IMR-90 (cell line): ENCODE results near the gene FNDC10. TPM values are rescaled to one million over a fixed set of nuclear protein-coding genes. Genes with fewer than 3 reads are reported as not detected.

ENCODE experiments used
- ATAC-seq: fragments of 200-7000 bp; cut with Tn5 transposase; 2 replicates; pipeline ENCODE4 v1.9.1; 2020; ENCODE audit warnings: low read depth, mild to moderate bottlenecking, moderate library complexity
- BruUV-seq: library from RNA; stranded (reverse); fragments of 400-500 nt; replicated peaks from 2 replicates; lab custom pipeline; 2021; lab: Mats Ljungman, UMichigan
- CTCF ChIA-PET: fragments of 300-600 bp; formaldehyde crosslinking; extraction: SDS; loops from one replicate; lab custom pipeline; 2021; ENCODE audit warnings: antibody characterized with exemption; lab: Yijun Ruan, JAX
- POLR2A ChIA-PET: fragments of 300-600 bp; sonication (Branson Sonifier 250); formaldehyde crosslinking; loops from one replicate; lab custom pipeline; 2022; ENCODE audit warnings: antibody characterized with exemption; ENCODE audit not compliant: unreplicated experiment; lab: Charles Lee
- DNase-seq: peaks from one replicate; pipeline ENCODE4 v3.0.0; 2013
- H2AFZ ChIP-seq: replicated peaks from 2 replicates; pipeline ENCODE3; 2013; ENCODE audit warnings: low read length, mild to moderate bottlenecking; ENCODE audit not compliant: poor library complexity
- H2AK5ac ChIP-seq: 2 replicates; pipeline ENCODE4 v1.6.1; 2013; ENCODE audit warnings: low read depth, low read length, inconsistent platforms
- H2AK9ac ChIP-seq: replicated peaks from 2 replicates; pipeline ENCODE3; 2013; ENCODE audit warnings: mild to moderate bottlenecking, low read depth, low read length, moderate library complexity; ENCODE audit not compliant: poor library complexity
- H2BK120ac ChIP-seq: 2 replicates; pipeline ENCODE4 v1.6.1; 2013; ENCODE audit warnings: low read depth, low read length, inconsistent platforms
- H2BK15ac ChIP-seq: 3 replicates; pipeline ENCODE4 v1.6.1; 2013; ENCODE audit warnings: low read depth, low read length, inconsistent platforms
- H2BK20ac ChIP-seq: 2 replicates; pipeline ENCODE4 v1.6.1; 2013; ENCODE audit warnings: low read depth, mild to moderate bottlenecking, inconsistent platforms, low read length, moderate library complexity
- H2BK5ac ChIP-seq: 2 replicates; pipeline ENCODE4 v1.6.1; 2013; ENCODE audit warnings: mild to moderate bottlenecking, low read depth, low read length, inconsistent platforms; ENCODE audit not compliant: poor library complexity, severe bottlenecking
- H3K14ac ChIP-seq: replicated peaks from 2 replicates; pipeline ENCODE4 v1.6.1; 2013; ENCODE audit warnings: low read depth, low read length, inconsistent platforms
- H3K18ac ChIP-seq: 2 replicates; pipeline ENCODE4 v1.6.1; 2013; ENCODE audit warnings: low read depth, low read length, control low read depth
- H3K23ac ChIP-seq: 2 replicates; pipeline ENCODE4 v1.6.1; 2013; ENCODE audit warnings: low read depth, low read length, inconsistent platforms
- H3K27ac ChIP-seq: 2 replicates; pipeline ENCODE4 v1.5.1; 2013; ENCODE audit warnings: mild to moderate bottlenecking, control low read depth, low read length; ENCODE audit not compliant: insufficient read depth
- H3K27me3 ChIP-seq: 2 replicates; pipeline ENCODE4 v1.6.1; 2013; ENCODE audit warnings: low read length; ENCODE audit not compliant: control insufficient read depth, insufficient read depth
- H3K36me3 ChIP-seq: 2 replicates; pipeline ENCODE4 v1.6.1; 2013; ENCODE audit warnings: low read length, mixed read lengths; ENCODE audit not compliant: control insufficient read depth, insufficient read depth
- H3K4ac ChIP-seq: 2 replicates; pipeline ENCODE4 v1.6.1; 2013; ENCODE audit warnings: low read depth, low read length, inconsistent platforms
- H3K4me1 ChIP-seq: 2 replicates; pipeline ENCODE4 v1.6.1; 2013; ENCODE audit warnings: low read length, mixed read lengths; ENCODE audit not compliant: control insufficient read depth, insufficient read depth
- H3K4me2 ChIP-seq: 2 replicates; pipeline ENCODE4 v1.6.1; 2013; ENCODE audit warnings: low read depth, mild to moderate bottlenecking, control low read depth, low read length, moderate library complexity
- H3K4me3 ChIP-seq: 2 replicates; pipeline ENCODE4 v1.5.1; 2013; ENCODE audit warnings: low read depth, mild to moderate bottlenecking, control low read depth, low read length, moderate library complexity; ENCODE audit not compliant: insufficient read depth
- H3K56ac ChIP-seq: 2 replicates; pipeline ENCODE4 v1.6.1; 2013; ENCODE audit warnings: low read length, inconsistent platforms; ENCODE audit not compliant: insufficient read depth; ENCODE audit errors: extremely low read depth
- H3K79me1 ChIP-seq, 2 experiments: 2 replicates each; pipeline ENCODE4 v1.6.1; 2013; ENCODE audit warnings: low read length in 2 of 2, inconsistent platforms in 1 of 2, low read depth in 1 of 2
- H3K9ac ChIP-seq: 2 replicates; pipeline ENCODE4 v1.6.1; 2013; ENCODE audit warnings: low read depth, low read length, control low read depth
- H3K9me1 ChIP-seq: 2 replicates; pipeline ENCODE4 v1.6.1; 2013; ENCODE audit warnings: low read length, inconsistent platforms; ENCODE audit not compliant: insufficient read depth
- H3K9me3 ChIP-seq: 2 replicates; pipeline ENCODE4 v1.6.1; 2013; ENCODE audit warnings: low read length; ENCODE audit not compliant: control insufficient read depth, insufficient read depth
- H4K20me1 ChIP-seq: 2 replicates; pipeline ENCODE4 v1.6.1; 2013; ENCODE audit warnings: low read length, inconsistent platforms; ENCODE audit not compliant: insufficient read depth
- H4K5ac ChIP-seq: 2 replicates; pipeline ENCODE4 v1.6.1; 2013; ENCODE audit warnings: mild to moderate bottlenecking, low read depth, low read length, control low read depth
- H4K8ac ChIP-seq, 2 experiments: 2 replicates each; pipeline ENCODE4 v1.6.1; 2013; ENCODE audit warnings: low read depth in 2 of 2, low read length in 2 of 2, control low read depth in 1 of 2, inconsistent platforms in 1 of 2
- H4K91ac ChIP-seq: 2 replicates; pipeline ENCODE4 v1.6.1; 2013; ENCODE audit warnings: low read depth, low read length, inconsistent platforms; ENCODE audit not compliant: insufficient read depth
- BHLHE40 ChIP-seq: fragments of 150-350 bp; IDR thresholded peaks from 2 replicates; pipeline ENCODE4 v1.6.1; 2016; ENCODE audit warnings: mild to moderate bottlenecking, low read depth, low read length
- CEBPB ChIP-seq: IDR thresholded peaks from 2 replicates; pipeline ENCODE4 v1.6.1; 2012; ENCODE audit warnings: low read depth, low read length, improper control_type of control experiment
- CHD1 ChIP-seq: IDR thresholded peaks from 2 replicates; pipeline ENCODE4 v1.6.1; 2012; ENCODE audit warnings: low read depth, low read length, improper control_type of control experiment
- CTCF ChIP-seq: conservative IDR thresholded peaks from 2 replicates; pipeline ENCODE4 v1.5.1; 2012; ENCODE audit warnings: mild to moderate bottlenecking, low read depth, low read length, improper control_type of control experiment
- ELK1 ChIP-seq: fragments of 150-350 bp; IDR thresholded peaks from 2 replicates; pipeline ENCODE4 v1.6.1; 2016; ENCODE audit warnings: low read depth, mild to moderate bottlenecking, low read length, moderate library complexity, borderline replicate concordance
- FOS ChIP-seq: fragments of 150-350 bp; IDR thresholded peaks from 2 replicates; pipeline ENCODE4 v1.6.1; 2016; ENCODE audit warnings: low read depth, low read length
- MAFK ChIP-seq: IDR thresholded peaks from 2 replicates; pipeline ENCODE4 v1.6.1; 2012; ENCODE audit warnings: low read depth, low read length, improper control_type of control experiment
- MAZ ChIP-seq: IDR thresholded peaks from 2 replicates; pipeline ENCODE4 v1.6.1; 2012; ENCODE audit warnings: low read depth, mild to moderate bottlenecking, low read length, improper control_type of control experiment, moderate library complexity, borderline replicate concordance
- MXI1 ChIP-seq: IDR thresholded peaks from 2 replicates; pipeline ENCODE4 v1.6.1; 2012; ENCODE audit warnings: low read depth, mild to moderate bottlenecking, low read length, moderate library complexity, borderline replicate concordance
- NFE2L2 ChIP-seq: fragments of 150-350 bp; IDR thresholded peaks from 2 replicates; pipeline ENCODE4 v1.6.1; 2016; ENCODE audit warnings: low read depth, mild to moderate bottlenecking, low read length
- POLR2A ChIP-seq: IDR thresholded peaks from 2 replicates; pipeline ENCODE4 v1.6.1; 2012; ENCODE audit warnings: mild to moderate bottlenecking, low read depth, low read length
- RAD21 ChIP-seq: IDR thresholded peaks from 2 replicates; pipeline ENCODE4 v1.6.1; 2012; ENCODE audit warnings: low read length, improper control_type of control experiment
- RCOR1 ChIP-seq: IDR thresholded peaks from 2 replicates; pipeline ENCODE4 v1.6.1; 2012; ENCODE audit warnings: mild to moderate bottlenecking, low read length, improper control_type of control experiment; ENCODE audit not compliant: insufficient replicate concordance
- RFX5 ChIP-seq: IDR thresholded peaks from 2 replicates; pipeline ENCODE4 v1.8.0; 2012; ENCODE audit warnings: low read depth, mild to moderate bottlenecking, low read length, moderate library complexity
- SMC3 ChIP-seq: fragments of 150-350 bp; IDR thresholded peaks from 2 replicates; pipeline ENCODE4 v1.6.1; 2016; ENCODE audit warnings: low read depth, mild to moderate bottlenecking, antibody characterized with exemption, low read length, moderate library complexity
- WGBS, 2 experiments: methylation state at CpG; one replicate each; pipeline versions ENCODE4 v1.1.5 to v1.1.7; 2013; ENCODE audit warnings: missing lambda C conversion rate in 2 of 2; ENCODE audit not compliant: insufficient read length in 1 of 2; ENCODE audit errors: extremely low coverage in 2 of 2; 5-methylcytosine and 5-hydroxymethylcytosine counted together
- dilution Hi-C: fragments of 300-500 bp; cut with HindIII; formaldehyde crosslinking; loops from one replicate; pipeline ENCODE4 v1.14.3; 2018; ENCODE audit warnings: low sequenced_read_pairs; ENCODE audit not compliant: unreplicated experiment
- in situ Hi-C: fragments of 300-500 bp; cut with MboI; formaldehyde crosslinking; loops from 3 replicates; pipeline ENCODE4 v1.14.3; 2019; ENCODE audit warnings: low sequenced_read_pairs, inconsistent platforms, mixed read lengths
- intact Hi-C: fragments of 100-400 bp; cut with micrococcal nuclease; formaldehyde crosslinking; loops from 2 replicates; pipeline ENCODE4 v1.10.0; 2022
- polyA plus RNA-seq, 3 experiments: library from polyadenylated mRNA; depleted of rRNA; stranded (reverse); fragments of >200 nt; gene quantifications; 2 replicates each; pipeline ENCODE4 v1.2.3, GENCODE V29; 2012; ENCODE audit warnings: low replicate concordance in 1 of 3
- total RNA-seq: library from RNA; depleted of rRNA; stranded (reverse); fragments of >200 nt; gene quantifications from 2 replicates; pipeline ENCODE4 v1.2.3, GENCODE V29; 2012
- TF ChIP-seq, protein P1 (sequence below): fragments of 150-350 bp; IDR thresholded peaks from 2 replicates; pipeline ENCODE4 v1.6.1; 2017; ENCODE audit warnings: mild to moderate bottlenecking, antibody characterized with exemption, low read length, low read depth

The FNDC10 gene
- total and polyA plus RNA-seq, 2 of the 4 experiments (the other 2 are of a cell fraction), result 0.36 to 5.8 TPM

DNA sequence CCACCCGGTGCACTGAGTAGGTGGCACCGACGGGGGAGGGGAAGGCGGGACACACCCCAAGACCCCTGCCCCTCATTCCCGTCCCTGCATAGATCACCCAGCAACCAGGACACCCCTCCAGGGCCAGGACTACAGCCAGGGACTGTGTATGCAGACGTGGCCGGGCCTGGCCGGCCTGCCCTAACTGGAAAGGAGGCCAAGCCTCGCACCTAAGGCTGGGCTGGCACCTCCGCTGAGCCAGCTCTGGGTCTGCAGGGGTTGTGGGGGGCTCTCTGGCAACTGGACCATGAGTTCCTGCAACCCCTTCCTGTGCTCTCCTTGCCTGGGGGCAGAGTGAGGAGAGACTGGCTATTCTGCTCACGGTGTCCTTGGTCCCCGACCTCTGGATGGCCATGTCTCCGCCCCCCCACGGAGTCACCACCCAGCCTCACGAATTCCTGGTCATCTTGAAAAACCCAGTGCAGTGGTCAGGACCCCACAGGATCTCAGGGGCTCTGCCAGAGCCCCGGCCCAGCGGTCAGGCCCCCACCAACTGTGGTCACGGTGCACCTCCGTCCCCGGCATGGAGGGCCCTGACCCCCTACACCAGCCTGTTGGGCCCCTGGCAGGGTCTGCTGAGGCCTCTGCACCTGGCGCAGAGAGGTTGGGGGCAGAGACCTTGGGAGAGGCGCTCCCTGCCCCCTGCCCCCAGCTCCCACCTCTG is 1.1 kb upstream of the FNDC10 start:
- BruUV-seq, result no TSS peak

More for the DNA sequence above, 1.1 kb upstream of the FNDC10 start:
- no peak overlapping the region for H3K56ac ChIP-seq
- peaks cover 19% of the 10 kb centered on the region for H3K27me3 ChIP-seq
- no peaks in the 10 kb centered on the region for H3K36me3 ChIP-seq
- H3K4me1 ChIP-seq, result peaks cover 10% of the 10 kb centered on the region; the same call in 1 of the 2 replicates
- peak overlapping the region; percentile 83; the same call in 1 of the 2 replicates for H3K4me2 ChIP-seq
- H2AK5ac ChIP-seq, result no peak overlapping the region
- no peak overlapping the region for H3K4ac ChIP-seq
- no peak overlapping the region for H4K8ac ChIP-seq
- no peak overlapping the region for H4K91ac ChIP-seq
- POLR2A ChIA-PET, result no interaction called here
- no peak overlapping the region for H3K9ac ChIP-seq
- H2BK15ac ChIP-seq, result no peak overlapping the region
- peak overlapping the region; percentile 91 for H2AFZ ChIP-seq
- CTCF ChIA-PET, result no interaction called here
- no peak for TF ChIP-seq RAD21
- TF ChIP-seq MXI1, result no peak
- no peak for TF ChIP-seq MAFK
- no peak for TF ChIP-seq CHD1
- no peak for TF ChIP-seq RFX5
- TF ChIP-seq SMC3, result no peak
- TF ChIP-seq RCOR1, result no peak
- no peak for TF ChIP-seq NFE2L2
- TF ChIP-seq FOS, result no peak
- no peak for TF ChIP-seq CEBPB
- TF ChIP-seq, protein P1, sequence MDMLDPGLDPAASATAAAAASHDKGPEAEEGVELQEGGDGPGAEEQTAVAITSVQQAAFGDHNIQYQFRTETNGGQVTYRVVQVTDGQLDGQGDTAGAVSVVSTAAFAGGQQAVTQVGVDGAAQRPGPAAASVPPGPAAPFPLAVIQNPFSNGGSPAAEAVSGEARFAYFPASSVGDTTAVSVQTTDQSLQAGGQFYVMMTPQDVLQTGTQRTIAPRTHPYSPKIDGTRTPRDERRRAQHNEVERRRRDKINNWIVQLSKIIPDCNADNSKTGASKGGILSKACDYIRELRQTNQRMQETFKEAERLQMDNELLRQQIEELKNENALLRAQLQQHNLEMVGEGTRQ, result no peak
- TF ChIP-seq ELK1, result no peak
- TF ChIP-seq BHLHE40, result no peak
- no peak for TF ChIP-seq POLR2A
- no peak for TF ChIP-seq MAZ
- TF ChIP-seq CTCF, result no peak
- no peak overlapping the region for H3K14ac ChIP-seq
- H3K23ac ChIP-seq, result no peak overlapping the region
- no peaks in the 10 kb centered on the region for H3K9me3 ChIP-seq
- peak overlapping the region; percentile 85 for H2AK9ac ChIP-seq
- H4K20me1 ChIP-seq, result no peaks in the 10 kb centered on the region
- DNase-seq, result no peak
- no peak overlapping the region for H2BK5ac ChIP-seq
- H3K4me3 ChIP-seq, result no peak overlapping the region
- intact Hi-C loops, result no loop called here
- dilution Hi-C loops, result no loop called here
- H3K79me1 ChIP-seq, result no peaks in the 10 kb centered on the region
- in situ Hi-C loops, result no loop called here
- H3K27ac ChIP-seq, result no peak overlapping the region
- H3K9me1 ChIP-seq, result no peaks in the 10 kb centered on the region
- 82% methylated on average over 12 of the region's 22 CpGs; no CpG with 5 or more reads in 1 of the 2 experiments for WGBS, 2 experiments
- no peak overlapping the region for H2BK120ac ChIP-seq
- no peak overlapping the region for H2BK20ac ChIP-seq
- no peak for ATAC-seq
- no peak overlapping the region for H3K18ac ChIP-seq
- no peak overlapping the region for H4K5ac ChIP-seq
